H9 (cell line): Measurements from ENCODE around the gene MDFI. TPM values are rescaled to one million over a fixed set of nuclear protein-coding genes. Genes with fewer than 3 reads are reported as not detected.

ENCODE experiments used
- DNase-seq: peaks from one replicate; pipeline ENCODE4 v3.0.0-alpha.2; 2017
- H2AFZ ChIP-seq: one replicate; pipeline ENCODE4 v1.6.1; 2013; ENCODE audit warnings: mild to moderate bottlenecking, low read length, control low read depth, moderate library complexity
- H2AK5ac ChIP-seq: 2 replicates; pipeline ENCODE4 v1.6.1; 2013; ENCODE audit warnings: low read length, control low read depth, mixed read lengths; ENCODE audit not compliant: insufficient read length
- H2BK120ac ChIP-seq: one replicate; pipeline ENCODE4 v1.6.1; 2013; ENCODE audit warnings: low read depth, mild to moderate bottlenecking, low read length, control low read depth, inconsistent platforms; ENCODE audit not compliant: poor library complexity, severe bottlenecking
- H2BK12ac ChIP-seq: 2 replicates; pipeline ENCODE4 v1.6.1; 2013; ENCODE audit warnings: low read length, control low read depth, mixed read lengths, low read depth; ENCODE audit not compliant: insufficient read length
- H2BK15ac ChIP-seq: 2 replicates; pipeline ENCODE4 v1.6.1; 2013; ENCODE audit warnings: low read depth, low read length, control low read depth
- H2BK20ac ChIP-seq: one replicate; pipeline ENCODE4 v1.6.1; 2013; ENCODE audit warnings: low read depth, mild to moderate bottlenecking, low read length, control low read depth, inconsistent platforms; ENCODE audit not compliant: poor library complexity, severe bottlenecking
- H2BK5ac ChIP-seq: 2 replicates; pipeline ENCODE4 v1.6.1; 2013; ENCODE audit warnings: low read length, control low read depth, mixed read lengths; ENCODE audit not compliant: insufficient read length
- H3K14ac ChIP-seq: 2 replicates; pipeline ENCODE4 v1.6.1; 2013; ENCODE audit warnings: low read length, control low read depth; ENCODE audit not compliant: insufficient read depth
- H3K18ac ChIP-seq: 2 replicates; pipeline ENCODE4 v1.6.1; 2013; ENCODE audit warnings: low read depth, mild to moderate bottlenecking, mixed read lengths, low read length, control low read depth; ENCODE audit not compliant: insufficient read length
- H3K23ac ChIP-seq: 2 replicates; pipeline ENCODE4 v1.6.1; 2013; ENCODE audit warnings: low read length, control low read depth, mixed read lengths, low read depth; ENCODE audit not compliant: insufficient read length
- H3K23me2 ChIP-seq: 2 replicates; pipeline ENCODE4 v1.6.1; 2013; ENCODE audit warnings: low read depth, mild to moderate bottlenecking, mixed read lengths, low read length, control low read depth; ENCODE audit not compliant: insufficient read length, poor library complexity, severe bottlenecking
- H3K27ac ChIP-seq: 2 replicates; pipeline ENCODE4 v1.5.1; 2013; ENCODE audit warnings: low read length, control low read depth, mixed read lengths, low read depth; ENCODE audit not compliant: insufficient read length
- H3K27me3 ChIP-seq: 2 replicates; pipeline ENCODE4 v1.6.1; 2013; ENCODE audit warnings: low read length, control low read depth, inconsistent platforms; ENCODE audit not compliant: insufficient read depth
- H3K4ac ChIP-seq: 2 replicates; pipeline ENCODE4 v1.6.1; 2013; ENCODE audit warnings: low read depth, mild to moderate bottlenecking, control low read depth, inconsistent platforms, low read length, moderate library complexity
- H3K4me1 ChIP-seq: 2 replicates; pipeline ENCODE4 v1.6.1; 2013; ENCODE audit warnings: low read length, control low read depth, inconsistent platforms; ENCODE audit not compliant: insufficient read depth
- H3K4me2 ChIP-seq: 2 replicates; pipeline ENCODE4 v1.6.1; 2013; ENCODE audit warnings: low read length, control low read depth, mixed read lengths; ENCODE audit not compliant: insufficient read length, insufficient read depth
- H3K56ac ChIP-seq: 2 replicates; pipeline ENCODE4 v1.6.1; 2013; ENCODE audit warnings: low read depth, mild to moderate bottlenecking, mixed read lengths, low read length, control low read depth; ENCODE audit not compliant: insufficient read length
- H3K79me1 ChIP-seq: 2 replicates; pipeline ENCODE4 v1.6.1; 2013; ENCODE audit warnings: low read depth, mild to moderate bottlenecking, moderate library complexity, low read length, control low read depth, inconsistent platforms; ENCODE audit not compliant: insufficient read depth, poor library complexity, severe bottlenecking
- H3K79me2 ChIP-seq: 2 replicates; pipeline ENCODE4 v1.6.1; 2013; ENCODE audit warnings: low read length, control low read depth, inconsistent platforms; ENCODE audit not compliant: insufficient read depth
- H3K9ac ChIP-seq: 2 replicates; pipeline ENCODE4 v1.6.1; 2013; ENCODE audit warnings: low read length, control low read depth, mixed read lengths; ENCODE audit not compliant: insufficient read length; ENCODE audit errors: extremely low read depth
- H3K9me3 ChIP-seq: one replicate; pipeline ENCODE4 v1.6.1; 2013; ENCODE audit warnings: low read depth, low read length, inconsistent platforms; ENCODE audit not compliant: control insufficient read depth
- H3T11ph ChIP-seq: one replicate; pipeline ENCODE4 v1.6.1; 2013; ENCODE audit warnings: mild to moderate bottlenecking, low read length, control low read depth, inconsistent platforms
- H4K20me1 ChIP-seq: one replicate; pipeline ENCODE4 v1.6.1; 2013; ENCODE audit not compliant: control insufficient read depth, insufficient read length, insufficient read depth
- H4K5ac ChIP-seq: 2 replicates; pipeline ENCODE4 v1.6.1; 2013; ENCODE audit warnings: low read depth, mild to moderate bottlenecking, mixed read lengths, low read length, control low read depth; ENCODE audit not compliant: insufficient read length
- H4K8ac ChIP-seq: replicated peaks from 2 replicates; pipeline ENCODE4 v1.6.1; 2013; ENCODE audit warnings: low read length, control low read depth, mixed read lengths, low read depth; ENCODE audit not compliant: insufficient read length
- H4K91ac ChIP-seq: 2 replicates; pipeline ENCODE4 v1.6.1; 2013; ENCODE audit warnings: low read depth, mild to moderate bottlenecking, moderate library complexity, mixed read lengths, low read length, control low read depth; ENCODE audit not compliant: insufficient read length
- H3K27ac Mint-ChIP-seq, 3 experiments: 2 replicates in 2 of 3; 3 replicates in 1 of 3; pipeline ENCODE4 v1.8.0; 2020 to 2021; ENCODE audit warnings: mixed read lengths in 3 of 3, mild to moderate bottlenecking in 1 of 3, moderate library complexity in 1 of 3
- H3K27me3 Mint-ChIP-seq: 2 replicates; pipeline ENCODE4 v1.8.0; 2021; ENCODE audit warnings: low read depth, mild to moderate bottlenecking, moderate library complexity, mixed read lengths
- H3K36me3 Mint-ChIP-seq, 3 experiments: 2 replicates in 2 of 3; 3 replicates in 1 of 3; pipeline ENCODE4 v1.8.0; 2020 to 2021; ENCODE audit warnings: low read depth in 3 of 3, mixed read lengths in 3 of 3; ENCODE audit not compliant: insufficient read depth in 1 of 3
- H3K4me1 Mint-ChIP-seq, 2 experiments: 2 replicates each; pipeline ENCODE4 v1.8.0; 2020; ENCODE audit warnings: mixed read lengths in 2 of 2
- H3K4me3 Mint-ChIP-seq, 2 experiments: 2 replicates in 1 of 2; 3 replicates in 1 of 2; pipeline ENCODE4 v1.8.0; 2020 to 2021; ENCODE audit warnings: mild to moderate bottlenecking in 2 of 2, mixed read lengths in 2 of 2, moderate library complexity in 1 of 2
- H3K9me3 Mint-ChIP-seq, 2 experiments: 2 replicates in 1 of 2; 3 replicates in 1 of 2; pipeline ENCODE4 v1.8.0; 2020; ENCODE audit warnings: mild to moderate bottlenecking in 2 of 2, mixed read lengths in 2 of 2, moderate library complexity in 1 of 2
- whole genome bisulfite sequencing: extraction: QIAGEN DNeasy Blood & Tissue Kit; methylation state at CpG from one replicate; pipeline ENCODE4 v1.1.7; 2013; ENCODE audit warnings: missing lambda C conversion rate, low lambda C conversion rate, mixed read lengths; ENCODE audit not compliant: insufficient read length; ENCODE audit errors: extremely low coverage; 5-methylcytosine and 5-hydroxymethylcytosine counted together
- total RNA-seq: library from RNA; stranded (reverse); gene quantifications from 2 replicates; pipeline ENCODE4 v1.2.1, GENCODE V29; 2021
- TF ChIP-seq, protein P1 (sequence below): fragments of 200-600 bp; sonication (generic); conservative IDR thresholded peaks from 3 replicates; pipeline ENCODE4 v1.8.0; 2021; ENCODE audit warnings: antibody characterized with exemption, mild to moderate bottlenecking

MDFI gene
- total RNA-seq, 1 experiment from 2014 or later = 45.0 TPM

DNA sequence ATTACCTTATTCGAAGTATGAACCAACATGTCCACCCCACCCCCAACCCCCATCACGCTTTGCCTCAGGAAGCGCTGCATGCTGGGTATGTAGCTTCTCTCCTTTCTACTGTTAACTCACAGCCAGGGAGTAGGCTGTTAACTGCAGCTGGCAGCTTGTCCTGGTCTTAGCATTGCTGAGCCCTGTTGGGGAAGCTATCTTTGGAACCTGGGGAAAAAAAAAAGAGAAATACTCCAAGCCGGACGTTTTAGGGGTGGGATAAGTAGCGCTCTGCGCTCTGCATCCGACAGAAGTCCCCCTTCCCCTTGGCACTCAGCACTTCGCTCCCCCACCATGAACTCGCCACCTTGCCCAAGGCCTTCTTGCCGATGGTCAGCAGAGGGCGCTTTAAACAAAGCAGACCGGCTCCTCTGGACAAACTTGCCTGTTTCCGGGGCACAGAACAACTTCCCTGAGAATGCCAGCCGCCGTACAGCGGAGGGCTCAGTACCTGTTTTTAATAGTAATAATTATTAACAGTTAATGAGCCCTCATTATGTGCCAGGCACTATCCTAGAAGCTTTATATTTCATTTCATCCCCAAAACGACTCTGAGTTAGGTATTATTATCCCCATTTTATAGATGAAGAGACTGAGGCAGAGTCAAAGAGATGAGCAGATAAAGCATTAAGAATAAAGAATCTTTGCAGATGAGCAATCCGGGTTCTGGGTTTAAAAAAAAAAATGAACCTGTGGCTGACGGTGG lies 35.2 kb upstream of the MDFI start:
- Histone ChIP-seq H3K4me2 (peak overlapping the region; percentile 37), H4K8ac (no peak overlapping the region), H3K79me1 (no peaks in the 10 kb centered on the region), H3T11ph (no peak overlapping the region), H2BK120ac (no peak overlapping the region), H3K56ac (no peak overlapping the region), H3K27ac (no peak overlapping the region), H3K4ac (no peak overlapping the region), H3K23ac (no peak overlapping the region), H3K14ac (no peak overlapping the region), H2BK20ac (no peak overlapping the region), H2AFZ (peak overlapping the region; percentile 86), H3K9ac (no peak overlapping the region), H3K18ac (no peak overlapping the region), H2BK15ac (no peak overlapping the region), H3K27me3 (no peaks in the 10 kb centered on the region), H4K5ac (no peak overlapping the region), H4K20me1 (peaks cover 3% of the 10 kb centered on the region), H2AK5ac (no peak overlapping the region), H4K91ac (no peak overlapping the region), H3K79me2 (no peaks in the 10 kb centered on the region), H3K4me1 (no peaks in the 10 kb centered on the region), H3K23me2 (peaks cover 3% of the 10 kb centered on the region), H2BK12ac (no peak overlapping the region), H2BK5ac (no peak overlapping the region), H3K9me3 (no peaks in the 10 kb centered on the region)
- Mint-ChIP-seq H3K4me1 (peaks cover 10 to 41% of the 10 kb centered on the region in 2 experiments), H3K36me3 (no peaks in the 10 kb centered on the region; a peak in 1 of 7 replicates), H3K4me3 (peak overlapping the region; percentile 66 to 73), H3K27me3 (peaks cover 7% of the 10 kb centered on the region), H3K9me3 (no peaks in the 10 kb centered on the region; a peak in 1 of 5 replicates), H3K27ac (peak overlapping the region in 1 of 3 experiments; percentile 48; a peak in 3 of 7 replicates)
- WGBS = no CpG with 5 or more reads among the region's 20 CpGs
- DNase-seq = peak; percentile 88
- TF ChIP-seq, protein P1, sequence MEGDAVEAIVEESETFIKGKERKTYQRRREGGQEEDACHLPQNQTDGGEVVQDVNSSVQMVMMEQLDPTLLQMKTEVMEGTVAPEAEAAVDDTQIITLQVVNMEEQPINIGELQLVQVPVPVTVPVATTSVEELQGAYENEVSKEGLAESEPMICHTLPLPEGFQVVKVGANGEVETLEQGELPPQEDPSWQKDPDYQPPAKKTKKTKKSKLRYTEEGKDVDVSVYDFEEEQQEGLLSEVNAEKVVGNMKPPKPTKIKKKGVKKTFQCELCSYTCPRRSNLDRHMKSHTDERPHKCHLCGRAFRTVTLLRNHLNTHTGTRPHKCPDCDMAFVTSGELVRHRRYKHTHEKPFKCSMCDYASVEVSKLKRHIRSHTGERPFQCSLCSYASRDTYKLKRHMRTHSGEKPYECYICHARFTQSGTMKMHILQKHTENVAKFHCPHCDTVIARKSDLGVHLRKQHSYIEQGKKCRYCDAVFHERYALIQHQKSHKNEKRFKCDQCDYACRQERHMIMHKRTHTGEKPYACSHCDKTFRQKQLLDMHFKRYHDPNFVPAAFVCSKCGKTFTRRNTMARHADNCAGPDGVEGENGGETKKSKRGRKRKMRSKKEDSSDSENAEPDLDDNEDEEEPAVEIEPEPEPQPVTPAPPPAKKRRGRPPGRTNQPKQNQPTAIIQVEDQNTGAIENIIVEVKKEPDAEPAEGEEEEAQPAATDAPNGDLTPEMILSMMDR = peak; percentile 94
